Left lung (tissue), 10 donors: ENCODE data around the gene ABCG1. TPM values are rescaled to one million over a fixed set of nuclear protein-coding genes. Genes with fewer than 3 reads are reported as not detected.

Experiments
- ATAC-seq: fragments of 200-7000 bp; cut with Tn5 transposase; one replicate; pipeline ENCODE4 v1.9.1; 2020; ENCODE audit warnings: moderate library complexity
- DNase-seq, 4 donors: peaks; one replicate each; pipeline ENCODE4 v3.0.0-alpha.2; 2013 to 2020
- H3K27ac ChIP-seq, 2 donors: fragments of 200-600 bp; sonication (generic) in 1 of 2; one replicate each; pipeline versions ENCODE4 v1.5.0 to v1.8.0; 2020 to 2021
- H3K27me3 ChIP-seq, 2 donors: fragments of 200-600 bp; sonication (generic) in 1 of 2; one replicate each; pipeline versions ENCODE4 v1.5.0 to v1.8.0; 2020 to 2021
- H3K36me3 ChIP-seq, 2 donors: fragments of 200-600 bp; sonication (generic) in 1 of 2; one replicate each; pipeline versions ENCODE4 v1.5.0 to v1.8.0; 2020 to 2021
- H3K4me1 ChIP-seq, 2 donors: fragments of 200-600 bp; one replicate each; pipeline ENCODE4 v1.8.0; 2021
- H3K4me3 ChIP-seq, 2 donors: fragments of 200-600 bp; sonication (generic) in 1 of 2; one replicate each; pipeline versions ENCODE4 v1.5.0 to v1.8.0; 2020 to 2021; ENCODE audit warnings: mild to moderate bottlenecking in 1 of 2
- H3K9me3 ChIP-seq, 2 donors: fragments of 200-600 bp; sonication (generic) in 1 of 2; one replicate each; pipeline versions ENCODE4 v1.5.0 to v1.8.0; 2020 to 2021
- intact Hi-C, 2 donors: fragments of 100-400 bp; cut with DNase I; formaldehyde crosslinking; loops; one replicate each; pipeline versions ENCODE4 v1.11.2 to v1.14.2; 2022
- polyA plus RNA-seq, 6 donors: library from polyadenylated mRNA; unstranded; fragments of 120-200 nt; gene quantifications; one replicate each; pipeline ENCODE4 v1.2.1, GENCODE V29; 2013; ENCODE audit not compliant: insufficient read length in 6 of 6
- total RNA-seq, 2 donors: library from RNA; stranded (reverse); fragmentation: NEBNext Ultra II Directional; extraction: Animal tissue kit (Norgen Biotek cat#: 25700); gene quantifications; one replicate each; pipeline ENCODE4 v1.2.1, GENCODE V29; 2021
- TF ChIP-seq, protein P1 (sequence below), 2 donors: fragments of 200-600 bp; sonication (generic) in 1 of 2; IDR thresholded peaks; one replicate each; pipeline versions ENCODE4 v1.5.0 to v1.8.0; 2021; ENCODE audit warnings: antibody characterized with exemption in 2 of 2
- donor health status: DM: no; HTN: yes; CAD: no.
- donor health status: DM: no; HTN: no; CAD: no.

ABCG1 gene
- total and polyA plus RNA-seq, 8 donors: 6.8 to 53.8 (median 10.5) TPM

DNA sequence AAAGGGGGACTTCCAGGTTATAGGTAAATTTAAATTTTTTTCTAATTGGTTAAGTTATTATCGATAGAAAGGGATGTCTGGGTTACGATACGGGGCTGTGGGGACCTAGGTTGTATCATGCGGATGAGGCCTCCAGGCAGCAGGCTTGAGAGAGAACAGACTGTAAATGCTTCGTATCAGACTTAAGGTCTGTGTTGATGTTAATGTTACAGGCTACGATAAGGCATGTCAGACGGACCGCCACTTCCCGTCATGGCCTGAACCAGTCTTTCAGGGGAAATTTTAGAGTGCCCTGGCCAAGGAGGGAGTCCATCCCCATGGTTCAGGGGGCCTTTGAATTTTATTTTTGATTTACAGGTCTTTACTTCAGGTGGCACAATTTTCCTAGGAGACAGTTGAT, 16.7 kb downstream of the ABCG1 start:
- Histone ChIP-seq H3K4me3 (peak overlapping the region in 1 of 2 donors; percentile 44), H3K27ac (peak overlapping the region in 1 of 2 donors; percentile 85), H3K27me3 (no peaks in the 10 kb centered on the region), H3K36me3 (no peaks in the 10 kb centered on the region), H3K9me3 (no peaks in the 10 kb centered on the region), H3K4me1 (peaks cover 44 to 84% of the 10 kb centered on the region in 2 donors)
- TF ChIP-seq, protein P1, sequence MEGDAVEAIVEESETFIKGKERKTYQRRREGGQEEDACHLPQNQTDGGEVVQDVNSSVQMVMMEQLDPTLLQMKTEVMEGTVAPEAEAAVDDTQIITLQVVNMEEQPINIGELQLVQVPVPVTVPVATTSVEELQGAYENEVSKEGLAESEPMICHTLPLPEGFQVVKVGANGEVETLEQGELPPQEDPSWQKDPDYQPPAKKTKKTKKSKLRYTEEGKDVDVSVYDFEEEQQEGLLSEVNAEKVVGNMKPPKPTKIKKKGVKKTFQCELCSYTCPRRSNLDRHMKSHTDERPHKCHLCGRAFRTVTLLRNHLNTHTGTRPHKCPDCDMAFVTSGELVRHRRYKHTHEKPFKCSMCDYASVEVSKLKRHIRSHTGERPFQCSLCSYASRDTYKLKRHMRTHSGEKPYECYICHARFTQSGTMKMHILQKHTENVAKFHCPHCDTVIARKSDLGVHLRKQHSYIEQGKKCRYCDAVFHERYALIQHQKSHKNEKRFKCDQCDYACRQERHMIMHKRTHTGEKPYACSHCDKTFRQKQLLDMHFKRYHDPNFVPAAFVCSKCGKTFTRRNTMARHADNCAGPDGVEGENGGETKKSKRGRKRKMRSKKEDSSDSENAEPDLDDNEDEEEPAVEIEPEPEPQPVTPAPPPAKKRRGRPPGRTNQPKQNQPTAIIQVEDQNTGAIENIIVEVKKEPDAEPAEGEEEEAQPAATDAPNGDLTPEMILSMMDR (IDR thresholded peaks at IDR 0.05): no peak
- no peak for ATAC-seq
- intact Hi-C loops: no loop called here
- no peak for DNase-seq

DNA sequence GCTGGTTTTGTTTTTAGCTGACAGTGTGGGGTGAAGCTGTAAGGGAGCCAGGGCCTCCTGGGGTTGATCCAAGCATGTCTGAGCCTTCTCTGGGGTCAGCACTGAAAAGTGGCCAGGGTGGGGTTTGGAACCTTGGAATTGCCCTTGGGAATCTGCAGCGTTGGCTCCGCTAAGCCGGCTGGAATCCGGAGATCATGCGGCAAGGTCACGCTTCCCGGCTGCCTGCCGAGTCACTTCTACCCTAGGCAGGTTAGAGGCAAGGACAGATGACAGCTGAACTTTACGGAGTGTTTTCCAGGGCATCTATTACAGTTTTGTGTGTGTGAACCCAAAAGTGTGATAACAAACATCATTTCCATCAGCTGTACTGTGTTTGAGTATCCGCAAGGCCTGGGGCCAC, 17.1 kb downstream of the ABCG1 start:
- no peak overlapping the region for H3K27ac ChIP-seq
- no peak for ATAC-seq

DNA sequence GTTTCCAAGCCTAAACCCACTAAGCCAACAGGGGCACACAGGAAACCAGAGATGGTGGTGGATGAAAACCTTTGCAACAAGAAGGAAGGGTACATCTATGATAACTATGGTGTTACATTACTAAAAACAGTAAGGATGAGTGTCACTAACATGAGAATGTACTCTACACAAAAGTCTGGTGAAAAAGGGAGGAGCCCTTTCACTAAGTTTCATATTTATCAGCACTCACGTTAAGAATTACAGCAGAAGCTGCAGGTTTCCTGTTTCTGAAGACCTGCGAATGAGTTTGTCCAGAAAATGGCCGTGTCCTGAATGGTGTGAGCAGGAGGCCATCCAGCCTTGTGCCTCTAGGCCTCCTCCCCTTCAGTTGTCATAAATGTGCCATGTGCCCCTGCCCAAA, 17.8 kb downstream of the ABCG1 start:
- no peaks in the 10 kb centered on the region for H3K27me3 ChIP-seq
- no peak overlapping the region for H3K4me3 ChIP-seq
- H3K36me3 ChIP-seq: no peaks in the 10 kb centered on the region
- no peak overlapping the region for H3K27ac ChIP-seq
- H3K4me1 ChIP-seq: peaks cover 38 to 73% of the 10 kb centered on the region in 2 donors
- intact Hi-C loops: no loop called here
- TF ChIP-seq, protein P1 (IDR thresholded peaks at IDR 0.05): no peak
- ATAC-seq: no peak
- DNase-seq: no peak
- H3K9me3 ChIP-seq: no peaks in the 10 kb centered on the region

More for the DNA sequence above, 17.1 kb downstream of the ABCG1 start:
- Histone ChIP-seq H3K4me1 (peaks cover 42 to 80% of the 10 kb centered on the region in 2 donors), H3K4me3 (no peak overlapping the region), H3K27me3 (no peaks in the 10 kb centered on the region), H3K9me3 (no peaks in the 10 kb centered on the region), H3K36me3 (no peaks in the 10 kb centered on the region)
- TF ChIP-seq, protein P1 (IDR thresholded peaks at IDR 0.05): no peak
- no peak for DNase-seq
- intact Hi-C loops: no loop called here

DNA sequence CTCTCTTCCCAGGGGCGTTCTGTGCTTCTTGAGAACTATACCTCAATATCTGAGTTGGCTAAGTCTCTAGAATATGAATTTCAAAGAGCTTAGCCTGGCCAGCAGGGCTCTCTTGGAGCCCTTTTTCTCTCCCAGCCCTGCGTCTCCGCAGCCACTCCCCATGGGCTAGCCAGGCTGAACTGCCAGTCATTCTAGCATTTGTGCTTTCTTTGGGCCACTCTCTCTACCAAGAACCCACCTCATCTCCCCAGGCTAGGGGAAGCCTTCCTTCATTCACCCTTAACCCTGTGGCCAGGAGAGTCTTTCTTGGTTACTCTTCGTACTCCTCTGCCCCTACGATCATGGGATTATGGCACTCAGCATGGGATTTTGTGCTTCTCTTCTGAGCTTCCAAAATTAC, 18.2 kb downstream of the ABCG1 start:
- ATAC-seq: no peak

DNA sequence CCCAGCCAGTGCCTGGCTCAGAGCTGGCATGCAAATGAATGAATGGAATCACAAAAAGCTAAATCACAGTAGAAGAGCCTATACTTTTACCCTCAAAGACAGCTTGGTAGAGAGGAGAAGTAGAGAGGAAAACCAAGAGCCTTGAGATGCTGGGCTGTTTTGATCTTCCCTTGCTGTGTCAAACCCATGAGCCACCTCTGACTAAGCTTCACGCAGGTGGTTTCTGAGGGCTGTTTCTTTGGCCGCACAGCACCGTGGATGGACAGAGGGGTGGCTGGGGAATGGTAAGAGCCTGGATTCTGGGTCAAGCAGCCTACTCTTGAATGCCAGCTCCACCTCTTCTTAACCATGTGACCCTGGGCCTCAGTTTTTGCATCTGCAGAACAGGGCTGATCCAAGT, 18.6 kb downstream of the ABCG1 start:
- Histone ChIP-seq H3K4me1 (peaks cover 29 to 64% of the 10 kb centered on the region in 2 donors), H3K27ac (no peak overlapping the region), H3K27me3 (no peaks in the 10 kb centered on the region), H3K9me3 (no peaks in the 10 kb centered on the region), H3K36me3 (no peaks in the 10 kb centered on the region), H3K4me3 (no peak overlapping the region)
- ATAC-seq (no peak), DNase-seq (no peak)
- intact Hi-C loops: no loop called here
- TF ChIP-seq, protein P1 (IDR thresholded peaks at IDR 0.05): no peak

More for the DNA sequence above, 18.2 kb downstream of the ABCG1 start:
- Histone ChIP-seq H3K27me3 (no peaks in the 10 kb centered on the region), H3K9me3 (no peaks in the 10 kb centered on the region), H3K4me1 (peaks cover 34 to 69% of the 10 kb centered on the region in 2 donors), H3K36me3 (no peaks in the 10 kb centered on the region), H3K27ac (no peak overlapping the region), H3K4me3 (no peak overlapping the region)
- no peak for DNase-seq
- TF ChIP-seq, protein P1 (IDR thresholded peaks at IDR 0.05): no peak
- intact Hi-C loops: no loop called here
